ENCODE results near the gene TSPAN8. TPM values are rescaled to one million over a fixed set of nuclear protein-coding genes. Genes with fewer than 3 reads are reported as not detected.
"Not testable (repeated sequence)": the region's sequence is repeated elsewhere in the genome, so short reads cannot be mapped to it uniquely, and the experiment has no call there.

Gene TSPAN8
- total RNA-seq, 1 experiment from 2014 or later = 0.84 TPM

DNA sequence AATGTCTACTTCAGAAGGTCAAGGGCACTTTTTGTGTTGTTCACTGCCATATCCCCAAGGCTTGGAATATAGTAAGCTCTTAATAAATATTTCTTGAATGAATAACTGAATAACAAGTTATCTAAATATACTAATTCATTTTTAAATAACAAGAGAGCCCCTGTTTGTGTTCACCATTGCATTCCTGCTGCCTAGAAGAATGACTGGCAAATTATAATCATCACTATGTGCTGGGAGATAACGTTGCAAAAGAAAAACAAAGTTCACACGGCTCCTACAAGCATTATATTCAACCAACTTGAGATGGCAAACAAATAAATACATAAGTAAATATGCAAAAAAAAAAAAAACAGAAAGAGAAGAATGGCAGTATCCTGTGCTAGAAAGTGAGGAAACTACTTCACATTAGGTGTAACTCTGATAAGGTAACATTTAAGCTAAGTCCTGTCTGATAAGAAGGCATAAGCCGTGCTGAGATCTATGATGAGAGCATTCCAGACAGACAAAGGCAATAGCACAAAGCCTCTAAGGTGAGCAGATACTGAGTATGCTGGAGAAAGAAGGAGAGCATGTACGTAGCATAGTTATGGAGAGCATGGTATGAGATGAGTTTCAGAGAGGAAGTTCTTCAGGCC, 9.2 kb upstream of the TSPAN8 start:
- in situ Hi-C loops (cut with HindIII; ENCODE audit: low pct_unique_long_range_greater_than_20kb, low sequenced_read_pairs) = no loop called here
- no peak for DNase-seq (ENCODE audit: low read depth)

GRCh38 chr12:71166280-71166679, 8.5 kb upstream of the TSPAN8 start:
- DNase-seq (ENCODE audit: low read depth) = no peak
- in situ Hi-C loops (cut with HindIII; ENCODE audit: low pct_unique_long_range_greater_than_20kb, low sequenced_read_pairs) = no loop called here

DNA sequence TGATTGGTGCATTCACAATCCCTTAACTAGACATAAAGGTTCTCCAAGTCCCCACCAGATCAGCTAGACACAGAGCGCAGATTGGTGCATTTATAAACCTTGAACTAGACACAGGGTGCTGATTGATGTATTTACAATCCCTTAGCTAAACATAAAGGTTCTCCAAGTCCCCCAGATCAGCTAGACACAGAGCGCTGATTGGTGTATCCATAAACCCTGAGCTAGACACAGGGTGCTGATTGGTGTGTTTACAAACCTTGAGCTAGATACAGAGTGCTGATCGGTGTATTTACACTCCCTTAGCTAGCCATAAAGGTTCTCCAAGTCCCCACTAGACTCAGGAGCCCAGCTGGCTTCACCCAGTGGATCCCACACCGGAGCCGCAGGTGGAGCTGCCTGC, 8.0 kb upstream of the TSPAN8 start:
- in situ Hi-C loops (cut with HindIII; ENCODE audit: low pct_unique_long_range_greater_than_20kb, low sequenced_read_pairs) = not testable (repeated sequence)

GRCh38 chr12:71164568-71165197, 6.9 kb upstream of the TSPAN8 start:
- in situ Hi-C loops (cut with HindIII; ENCODE audit: low pct_unique_long_range_greater_than_20kb, low sequenced_read_pairs) = no loop called here
- peak; percentile 61 for DNase-seq (ENCODE audit: low read depth)

More for the DNA sequence above, 8.0 kb upstream of the TSPAN8 start:
- not testable (repeated sequence) for DNase-seq (ENCODE audit: low read depth)

GRCh38 chr12:71164166-71164565, 6.4 kb upstream of the TSPAN8 start:
- peak; percentile 16 for DNase-seq (ENCODE audit: low read depth)
- in situ Hi-C loops (cut with HindIII; ENCODE audit: low pct_unique_long_range_greater_than_20kb, low sequenced_read_pairs) = no loop called here

GRCh38 chr12:71162832-71163763, 5.3 kb upstream of the TSPAN8 start:
- in situ Hi-C loops (cut with HindIII; ENCODE audit: low pct_unique_long_range_greater_than_20kb, low sequenced_read_pairs) = no loop called here
- peak; percentile 86 for DNase-seq (ENCODE audit: low read depth)

- in situ Hi-C loops (cut with HindIII; ENCODE audit: low pct_unique_long_range_greater_than_20kb, low sequenced_read_pairs) = no loop called here
- no peak for DNase-seq (ENCODE audit: low read depth)
Measured at GRCh38 chr12:71161591-71161990, 3.8 kb upstream of the TSPAN8 start.

- DNase-seq (ENCODE audit: low read depth) = no peak
- in situ Hi-C loops (cut with HindIII; ENCODE audit: low pct_unique_long_range_greater_than_20kb, low sequenced_read_pairs) = no loop called here
Measured at GRCh38 chr12:71160585-71160984, 2.8 kb upstream of the TSPAN8 start.

GRCh38 chr12:71159878-71160277, 2.1 kb upstream of the TSPAN8 start:
- in situ Hi-C loops (cut with HindIII; ENCODE audit: low pct_unique_long_range_greater_than_20kb, low sequenced_read_pairs) = no loop called here
- no peak for DNase-seq (ENCODE audit: low read depth)

DNA sequence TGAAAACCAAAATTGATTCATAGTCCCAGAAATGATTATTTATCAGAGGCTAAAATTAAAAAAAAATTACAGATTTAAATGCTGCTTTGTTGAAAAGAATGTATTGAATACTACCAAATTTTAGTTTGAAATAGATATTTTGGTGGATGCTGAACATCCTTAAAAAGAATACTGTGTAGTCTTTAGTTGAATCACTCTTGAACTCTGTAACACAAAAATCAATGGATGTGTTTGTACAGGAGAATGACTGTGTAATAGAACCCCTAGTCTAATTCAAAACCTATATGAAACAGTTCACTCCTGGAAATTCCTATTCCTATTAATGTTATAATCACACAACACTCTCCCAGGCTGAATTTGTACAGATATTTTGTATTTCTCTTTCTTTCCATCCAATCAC, 1.5 kb upstream of the TSPAN8 start:
- in situ Hi-C loops (cut with HindIII; ENCODE audit: low pct_unique_long_range_greater_than_20kb, low sequenced_read_pairs) = no loop called here
- no peak for DNase-seq (ENCODE audit: low read depth)

DNA sequence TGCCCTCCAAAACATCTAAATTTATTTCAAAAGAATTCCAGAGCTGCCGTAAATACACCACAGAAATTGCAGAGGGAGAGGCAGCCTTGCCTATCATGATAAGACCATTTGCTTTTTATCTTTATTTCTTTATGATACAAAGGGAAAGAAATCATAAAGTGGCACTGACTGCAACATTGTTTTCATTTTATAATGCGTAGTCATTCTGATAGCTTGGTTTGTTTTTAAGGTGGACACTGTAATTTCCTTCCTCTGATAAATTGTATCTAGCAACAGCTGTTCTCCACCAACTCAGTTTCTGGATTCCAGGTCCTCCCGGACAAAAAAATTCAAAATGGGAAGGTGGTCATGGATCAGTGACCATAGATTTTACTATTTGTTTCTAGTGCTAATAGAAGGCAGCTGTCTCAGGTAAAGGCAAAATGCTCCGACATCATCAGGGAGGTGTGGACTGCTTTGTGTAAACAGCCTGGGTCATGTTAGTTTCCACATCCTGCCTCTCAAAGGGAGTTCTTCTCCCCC, 623 bp upstream of the TSPAN8 start:
- DNase-seq (ENCODE audit: low read depth) = peak; percentile 45
- in situ Hi-C loops (cut with HindIII; ENCODE audit: low pct_unique_long_range_greater_than_20kb, low sequenced_read_pairs) = no loop called here

GRCh38 chr12:71155225-71155624, 2.6 kb downstream of the TSPAN8 start:
- DNase-seq (ENCODE audit: low read depth) = no peak
- in situ Hi-C loops (cut with HindIII; ENCODE audit: low pct_unique_long_range_greater_than_20kb, low sequenced_read_pairs) = no loop called here

DNA sequence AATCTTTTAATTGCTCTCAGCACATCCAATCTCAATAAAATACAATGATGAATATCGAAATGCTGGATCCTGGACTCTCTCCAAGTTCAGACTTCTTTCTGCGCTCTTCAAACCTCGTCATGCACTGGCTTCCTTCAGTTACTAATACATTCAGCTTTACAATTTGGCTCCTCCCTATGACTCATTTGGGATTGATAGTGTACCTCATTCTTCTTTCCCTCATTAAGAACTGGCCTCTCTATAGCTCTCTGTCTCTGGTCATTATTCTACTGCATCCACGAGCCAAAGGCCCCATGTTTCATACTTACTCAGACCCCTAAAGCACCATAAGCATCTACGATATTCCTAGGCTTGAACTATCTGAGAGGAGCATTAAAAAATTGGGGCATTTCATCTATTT, 4.9 kb downstream of the TSPAN8 start:
- in situ Hi-C loops (cut with HindIII; ENCODE audit: low pct_unique_long_range_greater_than_20kb, low sequenced_read_pairs) = no loop called here
- no peak for DNase-seq (ENCODE audit: low read depth)

DNA sequence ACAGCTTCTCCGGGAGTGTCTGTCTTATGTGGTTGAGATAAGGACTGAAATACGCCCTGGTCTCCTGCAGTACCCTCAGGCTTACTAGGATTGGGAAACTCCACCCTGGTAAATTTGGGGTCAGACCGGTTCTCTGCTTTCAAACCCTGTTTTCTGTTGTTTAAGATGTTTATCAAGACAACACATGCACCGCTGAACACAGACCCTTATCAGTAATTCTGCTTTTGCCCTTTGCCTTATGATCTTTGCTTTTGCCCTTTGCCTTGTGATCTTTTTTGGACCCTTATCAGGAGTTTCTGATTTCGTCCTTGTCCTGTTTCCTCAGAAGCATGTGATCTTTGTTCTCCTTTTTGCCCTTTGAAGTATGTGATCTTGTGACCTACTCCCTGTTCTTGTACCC, 7.8 kb downstream of the TSPAN8 start:
- in situ Hi-C loops (cut with HindIII; ENCODE audit: low pct_unique_long_range_greater_than_20kb, low sequenced_read_pairs) = not testable (repeated sequence)

DNA sequence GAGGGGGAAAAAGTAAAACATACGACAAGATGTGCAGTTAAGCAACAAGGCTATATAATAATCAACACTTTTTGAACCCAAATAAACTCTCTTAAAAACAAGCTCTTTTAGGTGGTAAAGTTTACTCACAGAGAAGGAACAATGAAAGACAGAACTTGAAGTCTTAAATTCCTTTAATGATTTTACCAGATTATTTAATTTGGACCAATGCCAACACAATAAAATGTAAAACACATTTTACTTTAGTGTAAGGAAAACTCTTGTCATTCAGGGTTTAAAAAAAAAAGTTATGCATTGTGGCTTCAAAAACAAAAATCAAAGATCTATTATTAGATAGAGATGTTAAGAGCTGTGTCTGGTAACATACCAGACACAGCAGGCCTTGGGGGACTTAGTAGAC, 13.1 kb downstream of the TSPAN8 start:
- in situ Hi-C loops (cut with HindIII; ENCODE audit: low pct_unique_long_range_greater_than_20kb, low sequenced_read_pairs) = no loop called here
- no peak for DNase-seq (ENCODE audit: low read depth)

More for the DNA sequence above, 7.8 kb downstream of the TSPAN8 start:
- not testable (repeated sequence) for DNase-seq (ENCODE audit: low read depth)

- in situ Hi-C loops (cut with HindIII; ENCODE audit: low pct_unique_long_range_greater_than_20kb, low sequenced_read_pairs) = no loop called here
- DNase-seq (ENCODE audit: low read depth) = no peak
Measured at GRCh38 chr12:71142956-71143355, 14.8 kb downstream of the TSPAN8 start.

DNA sequence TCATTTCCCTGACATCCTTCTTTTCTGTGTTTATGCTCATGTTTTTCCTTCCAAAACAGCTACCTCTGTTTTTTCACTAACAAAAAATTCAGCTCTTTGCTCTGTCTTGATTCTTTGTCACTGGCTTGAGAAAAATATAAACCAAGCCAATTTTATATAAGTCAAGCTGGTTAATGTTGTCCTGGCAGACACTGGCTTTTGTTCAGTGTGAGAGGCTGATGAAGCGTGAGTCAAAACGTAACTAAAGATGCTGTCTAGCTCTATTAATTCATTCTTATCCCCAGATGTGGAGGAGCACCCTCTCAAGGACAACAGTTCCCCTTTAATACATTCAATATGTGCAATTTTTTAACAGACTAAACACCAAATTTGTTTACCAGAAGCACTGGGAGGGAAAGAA, 15.8 kb downstream of the TSPAN8 start:
- DNase-seq (ENCODE audit: low read depth) = no peak
- in situ Hi-C loops (cut with HindIII; ENCODE audit: low pct_unique_long_range_greater_than_20kb, low sequenced_read_pairs) = no loop called here

DNA sequence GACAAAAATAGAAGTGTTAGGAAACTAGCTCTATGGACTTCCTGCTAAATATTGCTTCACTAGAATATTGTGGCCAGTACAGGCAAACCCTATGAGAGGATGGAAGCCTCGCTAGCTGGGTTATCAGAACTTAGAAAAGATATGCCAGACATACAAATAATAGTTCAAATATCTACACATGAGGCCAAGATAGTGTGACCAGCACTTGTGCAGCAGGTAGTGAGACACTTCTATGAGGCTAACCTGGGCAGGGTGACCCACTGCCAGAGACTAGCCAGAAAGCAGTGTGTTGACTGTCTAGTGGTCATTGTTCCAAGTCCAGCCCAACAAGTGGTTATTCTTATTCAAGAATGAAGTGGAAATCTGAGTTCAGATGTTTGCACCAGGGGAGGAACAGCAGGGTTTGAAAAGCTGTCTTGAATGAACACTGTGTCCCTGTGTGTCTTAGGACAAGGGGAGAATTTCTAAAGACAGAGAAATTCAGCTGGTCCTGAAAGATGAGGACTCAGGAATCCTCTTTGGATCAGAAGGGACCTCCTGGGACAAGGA, 16.3 kb downstream of the TSPAN8 start:
- in situ Hi-C loops (cut with HindIII; ENCODE audit: low pct_unique_long_range_greater_than_20kb, low sequenced_read_pairs) = no loop called here
- no peak for DNase-seq (ENCODE audit: low read depth)
